Natural killer cell (primary cell): ENCODE data around the gene IGFBP7. TPM values are rescaled to one million over a fixed set of nuclear protein-coding genes. Genes with fewer than 3 reads are reported as not detected.
A peak's percentile ranks its signal among the peaks of the same experiment; 100 is the strongest.

ENCODE experiments used
- ATAC-seq, 3 donors: fragments of 150-1000 bp in 2 of 3; fragments of 200-7000 bp in 1 of 3; cut with Tn5 transposase; 1 replicate in 1 of 3; 2 replicates in 2 of 3; pipeline ENCODE4 v1.10.0; 2021; ENCODE audit warnings: mild to moderate bottlenecking in 2 of 3, moderate library complexity in 2 of 3
- DNase-seq, 2 donors: peaks; one replicate each; pipeline versions ENCODE4 v3.0.0 to v3.0.0-alpha.2; 2013 to 2021; ENCODE audit warnings: mixed read lengths in 1 of 2
- H3K27ac ChIP-seq: one replicate; pipeline ENCODE4 v1.5.1; 2013; ENCODE audit warnings: mild to moderate bottlenecking, low read length
- H3K27me3 ChIP-seq: one replicate; pipeline ENCODE4 v1.6.1; 2013; ENCODE audit warnings: low read length; ENCODE audit not compliant: control insufficient read depth, insufficient read depth
- H3K36me3 ChIP-seq: one replicate; pipeline ENCODE4 v1.6.1; 2013; ENCODE audit warnings: low read length; ENCODE audit not compliant: control insufficient read depth, insufficient read depth
- H3K4me1 ChIP-seq: one replicate; pipeline ENCODE4 v1.6.1; 2013; ENCODE audit warnings: low read length; ENCODE audit not compliant: control insufficient read depth, insufficient read depth
- H3K4me3 ChIP-seq: one replicate; pipeline ENCODE4 v1.5.1; 2013; ENCODE audit warnings: low read length
- H3K9me3 ChIP-seq: one replicate; pipeline ENCODE4 v1.6.1; 2013; ENCODE audit warnings: low read length; ENCODE audit not compliant: control insufficient read depth, insufficient read depth
- H3K27ac Mint-ChIP-seq, 2 donors: one replicate each; pipeline ENCODE4 v1.8.0; 2022; ENCODE audit warnings: mild to moderate bottlenecking in 2 of 2, mixed read lengths in 2 of 2, moderate library complexity in 1 of 2
- H3K27me3 Mint-ChIP-seq, 2 donors: one replicate each; pipeline ENCODE4 v1.8.0; 2022; ENCODE audit warnings: low read depth in 2 of 2, mixed read lengths in 2 of 2
- H3K36me3 Mint-ChIP-seq: one replicate; pipeline ENCODE4 v1.8.0; 2022; ENCODE audit warnings: mixed read lengths
- H3K4me1 Mint-ChIP-seq, 2 donors: one replicate each; pipeline ENCODE4 v1.8.0; 2022; ENCODE audit warnings: mixed read lengths in 2 of 2
- H3K4me3 Mint-ChIP-seq: one replicate; pipeline ENCODE4 v1.8.0; 2022; ENCODE audit warnings: mild to moderate bottlenecking, moderate library complexity, mixed read lengths
- H3K9me3 Mint-ChIP-seq, 2 donors: one replicate each; pipeline ENCODE4 v1.8.0; 2022; ENCODE audit warnings: mixed read lengths in 2 of 2
- CTCF ChIP-seq: fragments of 200-600 bp; IDR thresholded peaks from one replicate; pipeline ENCODE4 v1.8.0; 2022; ENCODE audit warnings: antibody characterized with exemption
- WGBS: methylation state at CpG from one replicate; pipeline ENCODE4 v1.1.7; 2013; ENCODE audit warnings: missing lambda C conversion rate; ENCODE audit not compliant: insufficient coverage; 5-methylcytosine and 5-hydroxymethylcytosine counted together
- intact Hi-C: fragments of 100-400 bp; cut with micrococcal nuclease; formaldehyde crosslinking; loops from one replicate; pipeline ENCODE4 v1.14.2; 2022
- total RNA-seq, 4 donors: library from RNA; stranded (reverse); fragments of 120-200 nt in 1 of 4; gene quantifications; one replicate each; pipeline versions ENCODE4 v1.2.3 to v1.2.4, GENCODE V29; 2013 to 2022

Gene IGFBP7
- total RNA-seq, 3 donors from 2014 or later (not counting 1 experiment from before 2014, with no cell fraction given): 88.8 to 107 (median 101) TPM

GRCh38 chr4:57149833-57150232 is 39.6 kb upstream of the IGFBP7 start:
- Mint-ChIP-seq H3K4me1 (peaks cover 35 to 36% of the 10 kb centered on the region in 2 donors), H3K36me3 (no peaks in the 10 kb centered on the region), H3K4me3 (no peak overlapping the region), H3K27me3 (no peaks in the 10 kb centered on the region), H3K9me3 (no peaks in the 10 kb centered on the region), H3K27ac (no peak overlapping the region)
- ATAC-seq (no peak), DNase-seq (no peak)
- 70% methylated on average over 2 of the region's 2 CpGs for WGBS
- Histone ChIP-seq H3K4me3 (no peak overlapping the region), H3K9me3 (no peaks in the 10 kb centered on the region), H3K27ac (no peak overlapping the region), H3K36me3 (no peaks in the 10 kb centered on the region), H3K27me3 (no peaks in the 10 kb centered on the region), H3K4me1 (peaks cover 6% of the 10 kb centered on the region)
- intact Hi-C loops: no loop called here
- TF ChIP-seq CTCF: no peak

GRCh38 chr4:57148831-57149505 is 38.8 kb upstream of the IGFBP7 start:
- Histone ChIP-seq H3K27me3 (no peaks in the 10 kb centered on the region), H3K9me3 (no peaks in the 10 kb centered on the region), H3K4me3 (no peak overlapping the region), H3K36me3 (no peaks in the 10 kb centered on the region), H3K4me1 (no peaks in the 10 kb centered on the region), H3K27ac (no peak overlapping the region)
- Mint-ChIP-seq H3K4me1 (peaks cover 26 to 29% of the 10 kb centered on the region in 2 donors), H3K4me3 (no peak overlapping the region), H3K36me3 (no peaks in the 10 kb centered on the region), H3K9me3 (no peaks in the 10 kb centered on the region), H3K27me3 (no peaks in the 10 kb centered on the region), H3K27ac (peak overlapping the region; percentile 17 to 18)
- WGBS: 90% methylated on average over 1 of the region's 1 CpG
- no peak for TF ChIP-seq CTCF
- intact Hi-C loops: no loop called here
- DNase-seq: no peak
- no peak for ATAC-seq

- intact Hi-C loops: no loop called here
- no peak for TF ChIP-seq CTCF
- no peak for ATAC-seq
- Mint-ChIP-seq H3K4me3 (no peak overlapping the region), H3K9me3 (no peaks in the 10 kb centered on the region), H3K4me1 (peaks cover 18 to 23% of the 10 kb centered on the region in 2 donors), H3K36me3 (no peaks in the 10 kb centered on the region), H3K27me3 (no peaks in the 10 kb centered on the region), H3K27ac (no peak overlapping the region)
- no peak for DNase-seq
- no peaks in the 10 kb centered on the region for H3K4me1 ChIP-seq
- H3K9me3 ChIP-seq: no peaks in the 10 kb centered on the region
- no peaks in the 10 kb centered on the region for H3K36me3 ChIP-seq
- H3K27me3 ChIP-seq: no peaks in the 10 kb centered on the region
- 100% methylated on average over 1 of the region's 1 CpG for WGBS
- H3K27ac ChIP-seq: no peak overlapping the region
- no peak overlapping the region for H3K4me3 ChIP-seq
These were observed 38.0 kb upstream of the IGFBP7 start for GRCh38 chr4:57148177-57148576.
